NCI-H774 (cell line): ENCODE results near the gene HNRNPD.
"Not testable (repeated sequence)": the region's sequence is repeated elsewhere in the genome, so short reads cannot be mapped to it uniquely, and the experiment has no call there.

ENCODE experiments used
- DNase-seq: peaks from one replicate; lab custom pipeline; 2025; lab: John Stamatoyannopoulos, UW

HNRNPD gene

GRCh38 chr4:82372517-82373485 is 990 bp downstream of the HNRNPD start:
- DNase-seq: peak; percentile 6

- no peak for DNase-seq
Observed at GRCh38 chr4:82371497-82371896, 2.3 kb downstream of the HNRNPD start.

GRCh38 chr4:82367438-82368097 is 6.2 kb downstream of the HNRNPD start:
- no peak for DNase-seq

- not testable (repeated sequence) for DNase-seq
Observed at GRCh38 chr4:82366431-82366830, 7.4 kb downstream of the HNRNPD start.

- no peak for DNase-seq
Observed at GRCh38 chr4:82363896-82364487, 9.8 kb downstream of the HNRNPD start.

- DNase-seq: no peak
Observed at GRCh38 chr4:82362565-82362964, 11.2 kb downstream of the HNRNPD start.

GRCh38 chr4:82360298-82361177 is 13.3 kb downstream of the HNRNPD start:
- DNase-seq: no peak

GRCh38 chr4:82358847-82359246 is 14.9 kb downstream of the HNRNPD start:
- no peak for DNase-seq

GRCh38 chr4:82357640-82358039 is 16.2 kb downstream of the HNRNPD start:
- DNase-seq: no peak

GRCh38 chr4:82354788-82355187 is 19.0 kb downstream of the HNRNPD start:
- DNase-seq: no peak

- DNase-seq: no peak
Observed at GRCh38 chr4:82352825-82353366, 20.9 kb downstream of the HNRNPD start.

- no peak for DNase-seq
Observed at GRCh38 chr4:82352118-82352824, 21.5 kb downstream of the HNRNPD start.

GRCh38 chr4:82346126-82346525 is 27.7 kb downstream of the HNRNPD start:
- no peak for DNase-seq

GRCh38 chr4:82335043-82335442 is 38.7 kb downstream of the HNRNPD start:
- DNase-seq: no peak

- DNase-seq: not testable (repeated sequence)
Observed at GRCh38 chr4:82333641-82334040, 40.1 kb downstream of the HNRNPD start.

- DNase-seq: no peak
Observed at GRCh38 chr4:82331814-82332213, 42.0 kb downstream of the HNRNPD start.

GRCh38 chr4:82320351-82320750 is 53.4 kb downstream of the HNRNPD start:
- no peak for DNase-seq

GRCh38 chr4:82303063-82303462 is 70.7 kb downstream of the HNRNPD start:
- DNase-seq: not testable (repeated sequence)
